NOMO-1 (cell line): ENCODE data around the gene MAP4K4.
"Not testable (repeated sequence)": the region's sequence is repeated elsewhere in the genome, so short reads cannot be mapped to it uniquely, and the experiment has no call there.

Source experiments
- DNase-seq, 2 experiments: peaks; one replicate each; lab custom pipeline; 2025; ENCODE audit not compliant: unreplicated experiment in 2 of 2; lab: John Stamatoyannopoulos, UW

The MAP4K4 gene

DNA sequence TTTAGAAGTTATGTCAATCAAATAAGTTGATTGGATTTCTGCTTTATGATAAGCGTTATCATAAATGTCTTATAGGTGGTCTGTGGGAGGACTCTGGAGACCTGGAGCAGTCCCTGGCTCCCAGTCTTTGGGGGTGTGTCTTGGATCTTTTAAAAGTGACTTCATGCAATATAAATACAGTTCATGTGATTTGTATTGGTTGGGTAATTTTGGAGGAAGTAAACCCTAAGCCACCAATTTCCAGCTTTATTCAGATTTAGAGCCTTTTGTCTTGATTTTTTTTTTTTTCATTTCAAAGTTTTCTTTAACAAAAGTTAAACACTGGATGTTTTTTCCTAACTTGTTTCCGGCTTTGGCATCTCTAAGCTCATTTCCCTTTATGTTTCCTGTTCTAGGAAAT is 68.8 kb downstream of the MAP4K4 start:
- no peak for DNase-seq

DNA sequence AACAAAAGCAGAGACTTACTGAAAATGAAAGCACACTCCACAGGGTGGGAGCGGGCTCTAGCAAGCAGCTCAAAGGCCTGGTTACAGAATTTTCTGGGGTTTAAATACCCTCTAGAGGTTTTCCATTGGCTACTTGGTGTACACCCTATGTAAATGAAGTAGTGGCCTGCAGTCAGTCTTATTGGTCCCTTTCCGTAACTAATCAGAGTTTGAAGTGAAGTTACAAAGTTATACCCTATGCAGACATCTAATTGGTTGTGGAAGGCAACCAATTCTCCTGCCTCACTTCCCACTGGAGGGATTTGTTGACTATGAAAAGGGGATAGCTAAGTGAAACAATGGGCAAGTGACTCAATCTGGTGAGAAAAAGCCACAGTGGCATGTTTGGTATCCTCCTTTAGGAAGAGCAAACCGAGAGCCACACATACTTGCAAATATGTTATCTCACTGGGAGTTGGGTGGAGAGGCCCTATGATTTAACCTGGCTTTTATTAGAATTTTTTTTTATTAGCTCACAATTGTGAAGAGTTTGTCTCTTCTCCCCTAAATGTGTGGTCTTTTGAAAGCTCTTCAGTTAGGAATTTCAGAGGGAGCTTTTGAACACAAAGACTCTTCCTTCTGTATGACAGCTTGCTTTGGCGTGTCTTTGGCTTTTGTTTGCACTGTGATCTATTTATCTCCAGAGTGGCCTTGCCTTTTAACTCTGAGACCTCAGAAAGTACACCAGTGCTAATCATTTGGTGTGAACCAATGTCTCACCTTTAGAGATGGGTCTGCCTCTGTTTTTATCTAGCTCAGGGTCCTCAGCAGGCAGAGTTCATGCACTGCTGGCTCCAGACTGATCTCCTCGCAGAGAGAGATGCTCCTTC is 69.6 kb downstream of the MAP4K4 start:
- DNase-seq = no peak

DNA sequence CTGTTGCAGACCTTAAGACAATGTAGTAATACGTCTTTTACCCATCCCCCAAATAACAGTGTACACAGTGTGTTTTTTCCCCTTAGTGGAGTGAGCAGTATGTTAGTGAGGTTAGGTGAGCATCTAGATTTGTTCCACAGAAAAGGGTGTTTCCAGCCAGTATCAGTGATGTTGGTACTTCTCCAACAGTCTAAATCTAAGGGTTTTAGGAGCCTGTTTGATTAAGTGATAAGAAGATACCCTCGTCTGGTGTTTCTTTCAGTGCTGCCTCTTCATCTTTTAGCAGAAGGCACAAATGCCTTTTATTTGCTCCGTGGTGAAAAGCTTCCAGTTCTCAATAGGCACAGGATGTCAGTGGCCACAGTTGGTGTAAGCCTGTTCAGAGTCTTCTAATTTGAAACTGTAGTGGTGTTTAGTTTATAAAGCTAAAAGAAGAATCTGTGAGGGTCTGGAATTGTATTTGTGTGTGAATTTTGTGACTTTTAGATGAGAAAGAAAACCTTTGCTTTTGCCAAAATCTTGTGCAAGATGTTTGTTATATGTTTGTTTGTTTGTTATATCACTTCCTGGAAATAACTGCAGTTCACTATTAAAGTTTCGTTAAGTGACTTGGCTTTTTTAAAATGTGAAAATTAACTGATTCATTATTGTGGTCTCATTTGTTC is 71.2 kb downstream of the MAP4K4 start:
- DNase-seq = no peak

DNA sequence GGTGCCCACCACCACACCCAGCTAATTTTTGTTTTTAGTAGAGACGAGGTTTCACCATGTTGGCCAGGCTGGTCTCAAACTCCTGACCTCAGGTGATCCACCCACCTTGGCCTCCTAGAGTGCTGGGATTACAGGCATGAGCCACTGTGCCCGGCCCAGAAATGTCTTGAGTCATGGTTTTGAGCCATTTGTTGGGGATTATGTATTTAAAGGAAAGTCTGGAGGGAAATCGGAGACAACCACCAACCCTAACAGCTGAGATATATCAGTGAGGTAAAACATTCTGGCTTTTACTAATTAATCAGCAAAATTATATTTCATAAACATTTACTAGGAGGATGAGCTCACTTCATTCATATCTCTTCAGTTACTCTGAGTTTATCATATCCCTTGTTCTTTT is 72.2 kb downstream of the MAP4K4 start:
- not testable (repeated sequence) for DNase-seq

DNA sequence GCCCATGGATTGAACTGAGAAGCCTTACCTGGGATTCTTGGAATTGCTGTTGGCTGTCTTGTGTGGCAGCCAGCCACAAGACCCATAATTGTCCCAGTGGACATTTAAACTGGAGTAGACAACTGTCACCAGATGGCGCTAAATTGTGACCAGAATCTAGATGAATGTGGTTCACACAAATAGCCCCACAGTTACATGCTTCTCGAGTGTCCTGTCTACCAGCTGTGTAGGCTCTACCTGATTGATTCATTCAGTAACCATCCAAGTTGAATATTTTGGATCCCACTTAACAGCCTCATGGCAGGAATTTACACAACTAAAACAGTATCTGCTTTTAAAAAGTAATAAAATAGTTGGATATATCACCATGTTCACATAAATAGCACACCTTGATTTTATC is 73.2 kb downstream of the MAP4K4 start:
- peak in 1 of 2 experiments; percentile 35 for DNase-seq

DNA sequence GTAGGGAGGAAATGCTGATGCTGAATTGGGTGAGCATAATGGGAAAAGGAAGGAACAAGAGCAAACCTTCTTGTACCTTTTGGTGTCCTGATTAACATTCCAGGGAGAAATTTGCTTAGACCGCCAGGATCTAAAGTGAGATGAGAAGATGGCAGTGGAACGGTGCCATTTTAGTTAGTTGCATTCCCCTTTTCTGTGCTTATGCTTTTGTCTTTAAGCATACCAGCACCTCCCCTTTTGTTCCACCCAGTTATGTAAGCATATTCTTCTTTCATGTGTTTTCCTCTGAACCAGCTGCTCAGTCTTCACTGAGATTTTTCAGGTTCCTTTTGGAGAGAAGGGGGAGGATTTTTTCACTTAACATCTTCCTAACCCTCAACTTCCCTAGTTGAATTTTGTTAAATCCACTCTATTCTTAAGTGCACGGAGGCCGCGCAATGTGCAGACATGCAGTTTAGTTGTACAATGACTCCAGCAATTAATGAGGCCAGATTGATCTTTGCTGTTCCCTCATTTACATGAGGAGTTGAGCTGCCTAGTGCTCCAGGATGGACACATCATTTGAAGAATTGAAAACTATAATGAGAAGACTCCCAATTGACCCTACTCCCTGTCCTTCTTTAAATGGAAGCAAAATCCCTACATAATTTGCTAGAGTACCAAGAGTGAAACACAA is 73.9 kb downstream of the MAP4K4 start:
- DNase-seq = no peak

DNA sequence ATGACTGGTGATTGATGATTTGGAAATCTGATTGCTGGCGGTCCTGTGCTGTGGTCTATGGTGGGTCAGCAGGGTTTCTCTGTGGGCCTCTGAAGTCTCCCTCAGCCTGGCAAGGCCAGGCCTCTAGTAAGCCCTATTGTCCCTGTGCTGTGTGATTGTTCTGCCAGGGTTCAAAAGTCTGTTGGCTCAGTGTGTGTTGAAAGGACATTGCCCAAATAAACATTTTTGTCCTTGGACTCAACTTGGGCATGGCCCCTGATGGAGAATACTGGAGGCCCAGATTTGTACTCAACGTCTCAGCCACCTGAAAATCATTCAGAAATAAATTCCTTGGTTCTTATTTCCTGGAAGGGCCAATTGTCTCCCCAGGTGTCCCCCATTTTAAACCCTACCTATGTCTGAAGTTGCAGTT is 74.4 kb downstream of the MAP4K4 start:
- no peak for DNase-seq

DNA sequence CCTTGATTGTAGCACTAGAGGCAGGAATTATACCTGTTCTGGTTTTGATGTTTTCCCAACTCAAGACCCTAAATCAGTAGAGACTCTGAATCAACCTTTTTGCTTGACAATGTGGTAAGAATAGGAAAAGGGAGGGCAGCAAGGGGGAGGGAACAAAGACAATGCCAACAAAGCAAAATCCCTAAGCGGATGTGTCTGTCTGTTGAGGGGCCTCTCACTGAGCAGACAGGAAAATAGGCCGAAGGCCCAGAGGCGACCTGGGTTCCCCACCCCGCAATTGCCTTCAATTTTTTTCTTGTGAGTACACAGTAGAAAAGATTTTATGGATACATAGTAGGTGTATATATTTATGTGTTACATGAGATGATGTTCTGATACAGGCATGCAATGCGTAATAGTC is 75.6 kb downstream of the MAP4K4 start:
- no peak for DNase-seq

DNA sequence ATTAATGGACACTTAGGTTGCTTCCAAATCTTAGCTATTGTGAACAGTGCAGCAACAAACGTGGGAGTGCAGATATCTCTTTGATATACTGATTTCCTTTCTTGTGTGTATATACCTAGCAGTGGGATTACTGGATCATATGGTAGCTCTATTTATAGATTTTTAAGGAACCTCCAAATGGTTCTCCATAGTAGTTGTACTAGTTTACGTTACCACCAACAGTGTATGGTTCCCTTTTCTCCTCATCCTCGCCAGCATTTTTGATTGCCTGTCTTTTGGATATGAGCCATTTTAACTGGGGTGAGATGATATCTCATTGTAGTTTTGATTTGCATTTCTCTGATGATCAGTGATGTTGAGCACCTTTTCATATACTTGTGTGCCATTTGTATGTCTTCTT is 76.5 kb downstream of the MAP4K4 start:
- not testable (repeated sequence) for DNase-seq

DNA sequence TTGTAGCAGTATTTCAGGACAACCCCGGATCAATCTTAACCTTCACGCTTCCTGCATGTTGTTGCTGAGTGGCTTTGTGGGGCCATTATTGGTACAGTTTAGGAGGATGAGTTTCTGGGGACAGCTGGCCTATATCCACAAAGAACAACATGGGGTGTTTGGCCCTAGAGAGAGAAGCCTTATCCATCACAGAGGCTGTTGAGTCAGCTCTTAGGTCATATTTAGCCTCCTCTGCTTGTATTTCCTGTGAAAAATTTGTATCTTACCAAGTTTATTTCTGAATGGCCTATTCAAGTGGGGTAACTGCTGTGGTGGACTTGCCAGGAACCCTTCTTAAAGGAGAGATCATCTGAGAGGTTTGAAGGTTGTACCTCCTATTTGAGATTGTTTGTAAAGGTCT is 77.6 kb downstream of the MAP4K4 start:
- DNase-seq = no peak

DNA sequence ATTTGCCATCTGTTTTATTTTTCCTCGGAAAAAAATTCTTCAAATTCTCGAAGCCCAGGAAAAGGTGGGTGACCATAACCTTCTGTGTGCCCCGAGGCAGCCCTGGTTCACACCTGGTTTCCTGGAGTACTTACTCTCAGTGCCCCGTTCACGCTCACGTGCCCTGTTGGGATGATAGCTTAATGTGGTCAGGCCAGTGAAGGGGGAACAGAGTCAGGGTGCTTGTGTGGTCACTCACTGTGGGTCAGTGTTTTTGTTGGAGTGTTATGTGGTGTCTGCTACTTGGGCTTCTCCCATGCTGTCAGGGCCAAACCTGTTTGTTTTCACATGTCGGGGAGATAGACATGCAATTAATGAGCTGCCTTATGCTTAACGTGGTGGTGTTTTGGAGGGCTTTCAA is 78.1 kb downstream of the MAP4K4 start:
- DNase-seq = no peak

DNA sequence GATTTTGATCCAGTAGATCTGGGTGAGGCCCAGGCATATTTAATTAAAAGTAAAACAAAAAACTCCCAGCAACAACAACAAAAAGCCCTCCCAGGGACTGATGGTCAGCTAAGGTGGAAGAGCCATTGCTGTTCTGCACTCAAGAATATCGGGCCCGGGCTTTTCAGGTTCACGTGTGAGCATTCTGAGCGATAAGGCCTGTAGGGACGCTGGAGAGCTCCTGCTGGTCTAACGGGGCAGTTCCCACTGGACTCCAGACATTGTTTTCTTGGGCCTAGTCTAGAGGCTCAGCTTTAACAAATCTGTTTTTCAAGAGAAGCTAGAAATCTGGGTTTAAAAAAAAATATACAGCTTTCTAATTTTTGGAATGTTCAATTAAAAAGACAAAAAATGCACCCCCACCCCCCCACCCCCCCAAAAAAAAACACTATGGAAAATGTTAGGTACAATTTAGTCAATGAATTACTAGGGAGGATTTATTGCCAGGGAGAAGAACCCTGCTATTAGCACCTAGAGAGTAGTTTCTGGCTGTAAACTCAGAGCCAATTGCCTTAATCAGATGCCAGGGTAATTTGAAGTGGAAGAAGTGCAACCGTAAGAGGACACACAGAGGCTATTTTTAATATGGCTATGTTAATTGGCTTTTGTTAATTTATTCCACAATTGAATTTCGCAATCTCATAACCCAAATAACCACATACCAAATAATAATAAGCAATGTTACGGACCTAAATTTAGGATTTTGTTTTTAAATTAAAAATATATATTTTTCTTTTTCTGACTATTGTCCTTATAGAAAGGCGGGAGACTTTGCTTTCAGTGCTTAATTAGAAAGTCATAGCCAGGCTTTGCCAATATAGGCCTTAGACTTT is 78.9 kb downstream of the MAP4K4 start:
- DNase-seq = no peak

DNA sequence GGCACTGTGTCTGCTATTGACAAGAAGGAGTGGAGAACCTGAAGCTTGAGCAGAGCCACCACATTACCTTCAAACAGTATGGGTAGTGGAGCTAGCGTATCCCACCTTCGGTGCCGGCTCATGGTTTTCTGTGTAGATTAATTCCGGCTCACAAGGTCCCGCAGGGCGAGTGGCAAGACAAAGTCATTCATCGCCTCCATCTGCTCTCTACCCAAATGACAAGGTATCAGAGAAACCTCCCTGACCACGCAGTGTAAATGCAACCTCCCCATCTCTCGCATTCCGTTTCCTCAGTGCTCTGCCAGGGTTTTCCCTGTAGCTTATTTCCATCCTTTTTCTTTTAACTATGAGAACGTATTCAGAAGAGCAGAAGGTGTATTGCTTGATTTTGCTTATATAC is 79.8 kb downstream of the MAP4K4 start:
- DNase-seq = no peak

DNA sequence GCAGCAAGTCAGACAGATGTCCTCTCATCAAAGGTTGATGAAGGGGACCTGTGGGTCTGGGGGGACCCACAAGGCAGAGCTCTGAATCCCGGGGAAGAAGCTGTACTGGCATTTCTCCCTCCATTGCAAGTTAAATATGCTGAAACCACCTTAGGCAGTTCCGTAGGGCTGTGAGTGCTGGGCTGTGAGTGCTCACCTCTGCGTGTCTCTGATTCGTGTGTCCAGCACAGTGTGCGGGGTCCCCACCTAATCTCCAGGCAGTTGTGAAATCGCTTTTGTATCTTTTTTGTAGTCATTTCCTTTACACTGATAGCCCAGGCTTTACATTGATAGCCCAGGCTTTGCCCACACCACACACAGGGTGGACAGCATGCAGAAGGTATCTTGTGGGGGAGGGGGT is 80.6 kb downstream of the MAP4K4 start:
- no peak for DNase-seq

DNA sequence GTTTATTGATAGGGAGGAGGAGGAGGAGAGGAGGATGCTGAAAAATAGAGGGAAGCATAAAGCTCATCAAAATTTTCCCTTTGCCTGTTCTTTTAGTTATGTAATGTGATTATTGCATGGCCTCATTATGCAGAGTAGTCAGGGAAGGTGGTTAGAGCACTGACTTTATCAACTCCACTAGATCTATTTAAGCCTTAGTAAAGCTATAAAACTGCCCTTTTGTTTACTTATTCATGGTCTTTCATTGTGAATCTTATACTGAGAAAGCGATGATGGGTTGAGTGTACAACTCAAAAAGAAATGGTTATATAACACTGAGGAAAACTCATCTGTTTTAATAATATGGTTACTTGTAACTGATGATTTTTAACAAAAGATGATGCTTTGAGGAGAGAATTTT is 81.7 kb downstream of the MAP4K4 start:
- no peak for DNase-seq

DNA sequence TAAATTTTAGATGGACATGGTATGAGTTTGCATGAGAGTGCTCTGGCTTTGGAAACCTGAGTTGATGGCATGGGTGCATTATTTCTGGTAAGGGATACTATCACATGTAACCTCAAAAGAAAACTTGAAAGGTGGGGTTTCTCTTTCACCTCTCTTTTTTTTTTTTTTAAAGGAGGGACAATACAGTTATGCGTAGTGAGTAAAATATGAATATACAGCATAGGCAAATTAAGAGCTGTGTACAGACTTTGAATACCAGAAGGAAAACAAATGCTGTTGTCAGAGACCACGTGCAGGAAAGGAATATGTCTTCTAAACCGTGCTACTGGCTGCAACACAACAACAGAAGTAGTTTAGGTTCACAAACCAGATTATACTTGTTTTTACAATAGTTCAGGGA is 82.1 kb downstream of the MAP4K4 start:
- DNase-seq = no peak

DNA sequence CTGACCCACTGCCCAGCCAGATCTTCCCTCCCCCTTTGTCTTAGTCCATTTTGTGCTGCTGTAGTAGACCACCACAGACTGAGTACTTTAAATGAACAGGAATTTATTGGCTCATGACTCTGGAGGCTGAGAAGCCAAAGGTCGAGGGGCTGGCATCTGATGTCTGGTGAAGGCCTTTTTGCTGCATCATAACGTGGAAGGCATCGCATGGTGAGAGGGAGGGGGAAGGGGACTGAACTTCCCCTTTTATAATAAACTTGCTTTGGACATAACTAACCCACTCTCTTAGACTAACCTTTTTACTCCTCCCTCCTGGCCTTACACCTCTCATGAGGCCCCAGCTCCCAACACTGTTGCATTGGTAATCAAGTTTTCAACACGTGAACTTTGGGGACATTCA is 83.8 kb downstream of the MAP4K4 start:
- DNase-seq = peak; percentile 77 to 90

DNA sequence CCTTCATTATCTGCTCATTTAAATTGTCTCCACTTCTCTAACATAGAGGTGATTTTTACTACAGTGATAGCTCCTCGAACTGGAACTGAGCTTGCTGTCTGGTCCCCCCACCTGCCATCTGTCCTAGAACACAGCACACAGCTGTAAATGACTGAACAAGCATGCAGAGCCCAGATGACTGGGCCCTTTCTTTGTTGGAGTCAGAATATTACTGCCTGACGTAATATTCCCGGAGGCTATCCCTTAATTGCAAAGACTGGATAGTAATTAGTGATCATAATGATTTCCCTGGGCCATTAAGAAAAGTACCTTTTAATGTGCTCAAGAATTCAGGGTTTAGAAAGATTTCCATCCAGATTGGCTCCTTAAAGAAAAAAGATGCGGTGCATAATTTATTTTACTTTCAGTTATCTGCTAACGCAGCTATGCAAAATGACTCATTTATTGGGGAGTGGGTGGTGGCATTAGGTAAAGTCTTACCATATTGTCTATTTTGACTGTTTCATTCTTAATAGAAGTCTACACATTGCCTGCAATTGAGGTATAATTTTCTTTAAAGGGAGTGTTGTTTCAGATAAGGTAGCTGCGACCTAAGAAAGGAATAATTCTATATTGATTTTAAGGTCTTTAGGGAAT is 84.4 kb downstream of the MAP4K4 start:
- DNase-seq = no peak

DNA sequence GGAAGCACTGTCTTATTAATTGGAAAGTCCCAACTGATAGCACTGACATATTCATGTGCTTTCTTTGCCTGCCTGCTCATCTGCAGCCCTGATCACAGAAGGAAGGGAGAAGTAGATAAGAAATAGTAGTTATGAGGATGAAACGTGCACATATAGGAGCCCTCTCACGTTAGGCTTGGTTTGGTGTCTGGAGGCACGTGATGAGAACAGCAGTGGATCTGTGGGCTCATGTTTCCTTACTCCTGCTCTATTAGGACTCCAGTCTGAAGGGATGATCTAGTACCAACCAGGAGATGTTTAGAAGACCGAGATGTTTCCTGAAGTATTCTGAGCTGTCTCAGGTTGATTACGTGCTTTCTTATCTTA is 84.9 kb downstream of the MAP4K4 start:
- no peak for DNase-seq

DNA sequence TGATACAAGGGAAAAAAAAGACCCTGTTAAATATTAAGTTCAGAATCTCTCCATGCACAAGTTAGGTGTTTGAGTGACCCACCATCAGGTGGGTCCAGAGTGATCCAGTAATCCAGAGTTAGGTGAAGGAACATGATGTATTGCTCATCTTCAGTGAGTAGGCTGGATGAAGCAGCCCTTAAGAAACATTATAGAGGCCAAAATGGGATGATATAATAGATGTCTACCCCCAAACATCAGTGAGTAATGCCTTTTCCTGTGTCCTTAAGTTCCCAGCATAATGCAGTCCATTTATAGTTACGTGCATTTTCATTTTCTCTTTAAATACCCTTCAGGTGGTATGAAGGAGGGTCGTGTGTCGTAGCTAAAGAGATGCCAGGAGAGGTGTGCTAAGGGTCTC is 89.6 kb downstream of the MAP4K4 start:
- DNase-seq = no peak
